ENCODE measurements around the gene EVC2. TPM values are rescaled to one million over a fixed set of nuclear protein-coding genes. Genes with fewer than 3 reads are reported as not detected.

EVC2 gene, protein sequence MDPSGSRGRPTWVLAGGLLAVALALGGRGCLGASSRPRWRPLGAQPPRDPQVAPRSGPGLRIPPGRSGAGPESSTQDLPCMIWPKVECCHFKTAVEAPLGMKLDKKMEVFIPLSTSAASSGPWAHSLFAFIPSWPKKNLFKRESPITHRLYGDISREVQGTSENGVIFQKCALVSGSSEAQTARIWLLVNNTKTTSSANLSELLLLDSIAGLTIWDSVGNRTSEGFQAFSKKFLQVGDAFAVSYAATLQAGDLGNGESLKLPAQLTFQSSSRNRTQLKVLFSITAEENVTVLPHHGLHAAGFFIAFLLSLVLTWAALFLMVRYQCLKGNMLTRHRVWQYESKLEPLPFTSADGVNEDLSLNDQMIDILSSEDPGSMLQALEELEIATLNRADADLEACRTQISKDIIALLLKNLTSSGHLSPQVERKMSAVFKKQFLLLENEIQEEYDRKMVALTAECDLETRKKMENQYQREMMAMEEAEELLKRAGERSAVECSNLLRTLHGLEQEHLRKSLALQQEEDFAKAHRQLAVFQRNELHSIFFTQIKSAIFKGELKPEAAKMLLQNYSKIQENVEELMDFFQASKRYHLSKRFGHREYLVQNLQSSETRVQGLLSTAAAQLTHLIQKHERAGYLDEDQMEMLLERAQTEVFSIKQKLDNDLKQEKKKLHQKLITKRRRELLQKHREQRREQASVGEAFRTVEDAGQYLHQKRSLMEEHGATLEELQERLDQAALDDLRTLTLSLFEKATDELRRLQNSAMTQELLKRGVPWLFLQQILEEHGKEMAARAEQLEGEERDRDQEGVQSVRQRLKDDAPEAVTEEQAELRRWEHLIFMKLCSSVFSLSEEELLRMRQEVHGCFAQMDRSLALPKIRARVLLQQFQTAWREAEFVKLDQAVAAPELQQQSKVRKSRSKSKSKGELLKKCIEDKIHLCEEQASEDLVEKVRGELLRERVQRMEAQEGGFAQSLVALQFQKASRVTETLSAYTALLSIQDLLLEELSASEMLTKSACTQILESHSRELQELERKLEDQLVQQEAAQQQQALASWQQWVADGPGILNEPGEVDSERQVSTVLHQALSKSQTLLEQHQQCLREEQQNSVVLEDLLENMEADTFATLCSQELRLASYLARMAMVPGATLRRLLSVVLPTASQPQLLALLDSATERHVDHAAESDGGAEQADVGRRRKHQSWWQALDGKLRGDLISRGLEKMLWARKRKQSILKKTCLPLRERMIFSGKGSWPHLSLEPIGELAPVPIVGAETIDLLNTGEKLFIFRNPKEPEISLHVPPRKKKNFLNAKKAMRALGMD
- polyA plus RNA-seq (ENCODE audit: insufficient read length in 3 of 3): 1 to 10 TPM; 8.3 to 9.2 (median 9.0) TPM

DNA sequence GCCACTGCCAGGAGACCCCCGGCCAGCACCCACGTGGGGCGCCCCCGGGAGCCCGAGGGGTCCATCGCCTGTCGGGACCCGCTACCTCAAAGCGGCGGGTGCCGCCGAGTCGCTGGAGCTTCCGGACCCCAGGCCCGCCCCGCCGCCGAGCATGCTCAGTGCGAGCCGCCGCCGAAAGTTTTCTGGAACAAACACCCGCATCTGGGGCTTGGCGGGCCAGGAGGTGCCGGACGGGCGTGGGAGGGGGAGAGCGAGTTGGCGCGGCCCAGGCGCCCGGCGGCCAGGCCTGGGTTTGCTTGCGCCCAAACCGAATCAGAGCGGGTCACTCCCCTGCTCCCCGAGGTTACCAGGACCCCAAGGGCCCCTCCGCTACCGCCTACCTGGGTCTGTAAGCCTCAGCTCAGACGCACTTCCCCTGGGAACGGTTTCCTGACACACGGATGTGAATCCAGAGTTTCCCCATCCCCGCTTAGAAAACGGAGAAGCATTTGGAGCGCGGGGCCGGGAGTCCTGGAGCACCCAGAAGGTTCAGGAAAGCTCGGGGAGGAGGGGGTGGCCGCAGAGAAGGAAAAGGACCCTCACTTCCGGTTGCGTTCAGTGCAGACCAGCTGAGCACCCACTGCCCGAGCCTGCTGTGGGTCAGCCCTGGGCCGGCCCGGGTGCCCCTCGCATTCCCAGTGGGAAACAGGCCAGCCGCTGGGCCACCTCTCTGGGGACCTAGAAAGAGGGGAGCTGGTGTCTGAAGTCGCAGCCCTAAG is at the start of gene EVC2:
TSS of gene EVC2 (minus strand) at position 111 of the 758 bp plus-strand sequence. CDS start at position 65, 46 bp downstream.
- no peak for DNase-seq (ENCODE audit: low read depth in 3 of 3, low spot score in 2 of 3)

DNA sequence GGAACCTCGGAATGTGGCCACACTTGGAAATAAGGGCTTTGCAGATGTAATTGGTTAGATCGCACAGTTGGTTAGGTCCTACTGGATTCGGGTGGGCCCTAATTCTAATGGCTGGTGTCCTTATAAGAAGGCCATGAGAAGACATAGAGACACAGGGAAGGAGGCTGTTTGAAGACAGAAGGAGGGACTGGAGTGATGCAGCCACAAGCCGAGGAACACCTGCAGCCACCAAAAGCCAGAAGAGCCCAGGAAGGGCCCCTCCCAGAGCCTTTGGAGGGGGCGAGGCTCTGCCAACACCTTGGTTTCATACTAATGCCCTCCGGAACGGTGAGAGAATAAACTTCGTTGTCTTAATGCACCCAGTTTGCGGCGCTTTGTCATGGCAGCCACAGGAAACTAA is 49.6 kb upstream of the EVC2 start:
- DNase-seq (ENCODE audit: low read depth in 3 of 3, low spot score in 2 of 3): no peak

DNA sequence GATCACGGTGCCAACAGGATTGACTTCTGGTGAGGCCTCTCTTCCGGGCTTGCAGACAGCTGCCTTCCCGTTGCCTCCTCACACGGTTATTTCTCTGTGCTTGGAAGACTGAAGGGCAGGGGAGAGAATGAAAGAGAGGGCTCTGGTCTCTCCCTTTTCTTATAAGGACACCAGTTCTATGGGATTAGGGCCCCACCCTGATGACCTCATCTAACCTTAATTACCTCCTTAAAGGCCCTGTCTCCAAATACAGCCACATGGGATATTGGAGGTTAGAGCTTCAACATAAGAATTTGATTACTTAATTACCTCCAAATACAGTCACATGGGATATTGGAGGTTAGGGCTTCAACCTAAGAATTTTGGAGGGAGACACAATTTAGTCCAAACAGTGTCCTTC is 49.2 kb upstream of the EVC2 start:
- no peak for DNase-seq (ENCODE audit: low read depth in 3 of 3, low spot score in 2 of 3)

DNA sequence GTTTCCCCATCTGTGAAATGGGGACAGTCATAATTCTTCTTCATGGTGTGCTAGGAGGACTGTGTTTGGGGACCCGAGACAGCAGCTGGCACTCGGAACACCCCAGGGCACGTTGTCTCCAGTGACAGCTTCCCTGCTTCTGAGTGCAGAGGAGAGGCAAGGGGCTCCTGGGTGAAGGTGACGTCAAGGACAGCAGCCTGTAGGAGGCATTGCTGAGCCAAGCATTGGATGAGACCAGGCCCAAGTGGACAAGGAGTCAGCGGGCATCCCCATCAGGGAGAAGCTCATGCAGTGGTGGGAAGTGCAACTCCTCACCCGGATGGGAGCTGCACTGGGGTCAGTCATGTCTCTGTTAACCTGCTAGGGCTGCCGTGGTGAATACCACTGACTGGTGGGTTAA is 48.7 kb upstream of the EVC2 start:
- DNase-seq (ENCODE audit: low read depth in 3 of 3, low spot score in 2 of 3): no peak

DNA sequence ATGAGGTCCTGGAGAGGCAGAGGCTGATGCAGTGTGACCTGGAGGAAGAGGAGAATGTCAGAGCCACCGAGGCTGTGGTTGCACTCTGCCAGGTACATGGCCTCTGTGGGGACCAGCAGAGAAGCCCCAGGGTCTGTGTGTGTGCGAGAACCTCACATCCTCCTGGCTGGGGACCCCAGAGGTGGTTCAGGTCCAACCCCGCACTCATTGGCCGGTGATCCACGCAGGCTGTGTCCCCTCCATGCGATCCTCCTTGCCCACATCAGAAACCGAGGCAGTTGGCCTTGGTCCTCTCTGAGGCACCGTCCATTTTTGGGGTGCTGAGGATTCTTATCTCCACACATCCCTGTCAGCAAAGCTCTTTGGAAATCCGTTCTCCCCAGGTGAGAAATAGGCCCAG is 47.9 kb upstream of the EVC2 start:
- no peak for DNase-seq (ENCODE audit: low read depth in 3 of 3, low spot score in 2 of 3)

DNA sequence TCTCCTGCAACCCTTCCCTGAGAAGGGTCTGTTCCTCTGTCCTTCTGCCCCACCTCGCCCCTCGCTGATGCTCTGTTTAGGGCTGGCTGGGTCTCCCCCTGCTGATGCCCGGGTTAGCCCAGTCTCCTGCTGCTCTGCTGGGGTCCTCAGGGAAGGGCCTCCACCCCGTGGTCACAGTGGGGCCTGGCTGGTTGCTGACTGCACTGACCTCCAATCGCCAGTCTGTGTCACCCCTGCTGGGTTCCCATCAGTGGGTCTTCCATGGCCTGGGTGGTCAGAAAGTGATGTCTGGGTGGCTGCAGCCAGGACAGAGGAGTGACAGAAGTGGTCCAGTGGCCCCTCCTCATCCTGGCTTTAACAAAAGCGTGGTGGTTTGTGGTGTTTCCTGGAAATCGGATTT is 47.3 kb upstream of the EVC2 start:
- DNase-seq (ENCODE audit: low read depth in 3 of 3, low spot score in 2 of 3): no peak

DNA sequence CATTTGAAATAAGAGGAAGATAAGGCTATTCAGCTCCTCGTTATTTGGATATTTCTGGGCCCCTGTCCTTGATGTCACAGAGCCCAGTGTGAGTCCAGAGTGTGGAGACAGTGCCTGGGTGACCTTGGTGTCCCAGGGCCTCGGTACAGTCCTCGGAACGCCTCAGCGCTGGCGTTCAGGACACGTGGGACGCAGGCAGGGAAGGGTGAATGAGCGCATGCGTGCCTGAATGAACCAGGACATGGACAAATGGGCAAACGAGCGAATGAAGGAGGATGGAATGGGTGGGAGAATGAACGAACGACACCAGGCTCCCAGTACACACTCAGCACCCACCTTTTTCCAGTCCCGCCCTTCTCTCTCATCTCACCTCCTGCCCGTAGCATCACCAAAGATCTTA is 46.8 kb upstream of the EVC2 start:
- no peak for DNase-seq (ENCODE audit: low read depth in 3 of 3, low spot score in 2 of 3)

DNA sequence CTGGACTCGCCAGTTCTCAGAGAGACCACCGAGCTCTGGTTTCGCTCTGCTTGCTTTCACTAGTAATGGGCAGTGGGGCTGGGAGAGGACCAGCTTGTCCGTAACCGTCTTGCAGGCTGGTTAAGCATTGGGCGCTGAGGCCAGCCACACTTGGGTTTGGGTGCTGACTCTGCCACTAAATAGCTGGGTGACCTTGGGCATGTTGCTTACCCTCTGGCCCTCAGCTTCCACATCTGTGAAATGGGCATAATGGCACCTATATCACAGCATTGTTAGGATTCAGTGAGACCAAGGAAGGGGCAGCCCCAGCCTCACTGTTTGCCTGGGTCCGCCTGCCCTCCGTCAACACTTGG is 46.1 kb upstream of the EVC2 start:
- DNase-seq (ENCODE audit: low read depth in 3 of 3, low spot score in 2 of 3): no peak

DNA sequence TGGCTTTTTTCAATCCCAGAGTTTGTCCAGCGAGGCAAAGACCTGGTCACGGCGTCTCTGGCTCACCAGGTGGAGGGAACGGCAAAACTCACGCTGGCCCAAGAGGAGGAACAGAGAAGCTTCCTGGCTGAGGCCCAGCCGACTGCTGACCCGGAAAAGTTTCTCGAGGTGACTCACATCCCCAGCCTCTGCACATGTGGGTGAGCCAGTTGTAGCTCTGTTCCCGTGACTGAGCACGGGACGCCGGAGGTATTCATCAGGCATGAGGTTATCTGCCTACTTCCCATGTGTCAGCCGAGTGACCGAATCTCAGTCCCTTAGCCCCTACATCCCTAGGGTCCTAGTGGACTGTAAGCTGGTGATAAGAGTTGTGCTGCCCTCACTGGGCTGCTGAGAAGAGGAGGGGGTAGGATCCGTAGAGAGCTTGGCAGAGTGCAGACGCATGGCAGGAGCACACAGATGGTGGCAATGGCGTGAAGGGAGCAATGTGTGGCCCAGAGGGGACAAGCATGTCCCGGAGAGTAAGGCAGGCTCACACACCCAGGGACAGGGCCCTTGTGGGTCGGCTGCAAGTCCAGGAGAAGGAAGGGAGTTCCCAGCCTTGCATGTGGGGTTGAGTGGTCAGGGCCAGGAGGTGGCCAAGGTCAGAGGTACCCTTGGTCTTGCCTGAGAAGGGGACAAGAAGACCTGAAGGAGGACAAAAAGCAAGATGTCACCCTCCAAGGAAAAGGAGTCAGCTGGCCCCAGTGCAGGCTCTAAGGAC is 45.6 kb upstream of the EVC2 start:
- DNase-seq (ENCODE audit: low read depth in 3 of 3, low spot score in 2 of 3): no peak

DNA sequence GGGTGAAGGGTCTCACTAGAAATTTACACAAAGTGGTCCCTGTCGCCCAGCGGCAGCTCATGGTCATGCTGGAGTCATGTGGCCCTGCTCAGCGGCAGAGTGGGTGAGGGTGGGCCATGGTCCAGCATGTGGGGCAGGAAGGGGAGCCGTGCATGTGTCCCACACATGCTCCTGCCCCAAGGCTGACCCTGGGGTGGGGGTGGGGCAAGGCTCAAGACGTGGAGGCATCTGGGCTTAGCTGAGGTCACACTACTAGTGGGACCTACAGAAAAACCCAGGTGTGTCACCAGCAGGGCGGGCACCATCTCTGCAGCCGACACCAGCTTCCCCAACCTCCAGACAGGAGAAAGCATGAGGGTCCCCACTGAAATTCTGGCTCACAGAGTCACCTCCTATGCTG is 45.0 kb upstream of the EVC2 start:
- DNase-seq (ENCODE audit: low read depth in 3 of 3, low spot score in 2 of 3): no peak

DNA sequence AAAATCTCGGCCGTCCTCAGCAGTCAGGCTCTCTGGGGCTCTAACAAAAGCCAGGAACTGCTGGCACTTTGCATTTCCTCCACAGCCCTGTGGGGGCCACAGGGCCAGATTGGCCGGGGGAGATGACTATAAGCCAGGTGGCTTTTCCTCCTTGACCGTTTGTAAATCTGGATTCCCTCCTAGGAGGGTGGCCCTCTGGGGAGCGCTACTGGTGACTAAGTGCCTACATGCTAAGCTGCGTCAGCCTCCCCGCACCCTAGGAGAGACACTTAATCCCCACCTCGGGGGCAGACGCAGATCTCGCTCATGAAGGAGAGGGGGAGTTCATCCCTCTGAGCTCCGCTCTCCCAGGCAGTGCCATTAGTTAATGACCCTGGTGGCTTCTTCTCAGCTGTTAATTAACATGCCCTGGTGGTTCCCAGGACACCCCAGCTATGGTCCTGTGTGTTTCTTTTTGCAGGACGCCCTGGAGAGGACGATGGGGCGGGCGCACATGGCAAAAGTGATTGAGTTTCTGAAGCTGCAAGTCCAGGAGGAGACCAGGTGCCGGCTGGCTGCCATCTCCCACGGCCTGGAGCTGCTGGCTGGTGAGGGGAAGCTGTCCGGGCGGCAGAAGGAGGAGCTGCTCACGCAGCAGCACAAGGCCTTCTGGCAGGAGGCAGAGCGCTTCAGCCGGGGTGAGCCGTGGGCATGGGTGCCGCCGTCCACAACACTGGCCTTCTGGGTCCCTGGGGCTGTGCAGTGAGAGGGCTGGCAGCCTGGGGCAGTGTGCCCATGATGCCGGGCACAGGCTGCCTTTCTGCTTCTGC is 44.2 kb upstream of the EVC2 start:
- peak in 1 of 3 donors; percentile 10 for DNase-seq (ENCODE audit: low read depth in 3 of 3, low spot score in 2 of 3)

DNA sequence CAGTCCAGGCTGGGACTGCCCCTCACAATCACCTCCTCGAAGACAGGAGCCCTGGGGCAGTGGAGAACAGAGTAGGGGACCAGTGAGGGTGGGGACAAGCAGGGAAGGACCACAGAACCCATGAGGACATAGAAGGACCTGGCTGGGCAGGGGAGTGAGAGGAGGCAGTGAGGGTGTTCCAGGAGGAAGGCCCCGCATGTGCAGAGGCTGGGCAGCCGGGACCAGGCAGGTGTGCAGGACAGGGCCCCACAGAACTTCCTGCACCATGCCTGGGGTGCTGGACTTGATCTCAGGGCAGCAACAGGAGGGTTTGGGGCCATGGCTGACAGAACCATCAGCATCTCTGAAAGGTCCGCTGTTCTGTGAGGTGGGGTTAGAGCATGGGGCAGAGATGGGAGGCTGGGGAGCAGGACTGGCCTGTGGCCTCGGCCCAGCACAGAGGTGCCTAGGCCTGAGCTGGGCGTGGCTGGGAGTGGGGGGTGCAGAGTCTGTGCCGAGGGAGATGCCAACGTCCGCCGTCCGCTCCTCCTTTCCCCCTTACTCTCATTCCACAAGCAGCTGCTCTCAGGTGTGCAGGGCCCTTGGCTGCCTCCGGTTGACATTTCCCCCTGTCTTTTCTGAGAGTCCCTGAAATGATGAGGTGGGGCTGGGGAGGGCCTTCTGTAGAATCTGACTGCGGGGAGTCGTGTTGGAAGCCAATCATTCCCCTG is 43.5 kb upstream of the EVC2 start:
- no peak for DNase-seq (ENCODE audit: low read depth in 3 of 3, low spot score in 2 of 3)

DNA sequence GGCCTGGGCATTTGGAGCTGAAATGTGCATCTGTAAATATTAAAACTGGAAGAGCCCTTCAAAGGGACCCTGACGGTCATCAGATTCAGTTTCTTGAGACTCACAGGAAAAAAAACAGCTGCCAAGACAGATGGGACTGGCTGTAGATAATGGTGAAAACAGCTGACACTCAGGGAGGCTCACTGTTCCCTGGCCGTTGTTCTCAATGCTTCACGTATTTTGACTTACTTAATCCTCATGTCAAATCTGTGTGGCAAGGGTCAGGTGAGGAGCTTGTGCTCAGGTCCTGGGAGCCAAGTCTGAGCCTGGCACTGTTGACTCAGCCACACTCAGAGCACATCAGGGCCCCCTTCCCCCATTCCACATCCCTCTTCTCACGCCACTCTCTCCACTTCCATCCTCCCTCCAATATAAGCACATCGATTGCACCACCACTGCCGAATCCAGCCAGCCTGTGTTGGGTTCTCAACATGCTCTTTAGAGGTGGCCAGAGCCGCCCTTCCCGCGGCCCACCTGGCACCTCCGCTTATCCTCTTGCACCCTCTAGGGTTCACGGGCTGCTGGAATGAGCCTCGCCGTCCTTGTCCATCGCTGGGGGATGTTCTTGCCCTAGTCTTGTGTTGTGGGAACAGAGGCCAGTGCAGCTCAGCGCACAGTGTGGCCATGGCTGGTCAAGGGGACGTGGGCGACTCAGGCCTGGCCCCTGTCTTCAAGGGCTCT is 42.7 kb upstream of the EVC2 start:
- DNase-seq (ENCODE audit: low read depth in 3 of 3, low spot score in 2 of 3): no peak

DNA sequence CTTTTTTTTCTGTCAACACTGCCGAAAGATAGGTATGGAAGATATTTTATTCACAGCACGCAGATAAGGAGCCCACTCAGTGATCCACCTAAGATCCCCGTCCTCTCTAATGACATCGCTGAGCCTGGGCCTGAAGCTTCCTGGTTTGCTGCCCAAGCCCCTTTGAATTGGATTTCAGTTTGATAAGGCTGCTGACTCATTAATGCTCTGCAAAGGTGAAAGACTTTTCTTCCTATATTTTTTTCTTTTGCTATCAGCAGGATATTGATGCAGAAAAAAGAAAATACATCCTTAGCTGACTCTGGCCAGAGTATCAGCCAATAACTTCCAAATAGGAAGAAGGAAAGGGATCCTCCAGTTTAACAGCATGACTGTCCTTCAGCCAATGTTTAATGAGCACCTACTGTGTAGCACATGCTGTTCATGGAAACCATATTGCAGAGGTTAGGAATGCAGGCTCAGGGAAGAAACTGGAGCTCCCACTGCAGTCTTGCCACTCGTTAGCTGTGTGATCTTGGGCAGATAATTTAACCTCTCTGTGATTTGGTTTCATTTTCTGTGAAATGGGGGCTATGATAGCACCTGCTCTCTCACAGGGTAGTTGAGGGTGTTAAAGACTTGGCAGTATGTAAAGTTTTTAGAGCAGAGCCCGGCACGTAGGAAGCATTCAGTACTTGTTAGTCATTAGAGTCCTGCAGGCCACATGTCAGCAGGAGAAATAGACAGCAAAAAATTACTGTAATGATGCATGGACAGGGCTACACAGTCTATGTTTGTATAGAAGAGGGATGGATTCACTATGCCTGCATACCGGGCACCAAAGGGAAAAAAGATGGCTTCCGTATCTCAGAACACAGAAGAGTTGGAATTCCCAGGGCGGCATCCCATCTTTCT is 41.9 kb upstream of the EVC2 start:
- DNase-seq (ENCODE audit: low read depth in 3 of 3, low spot score in 2 of 3): no peak

DNA sequence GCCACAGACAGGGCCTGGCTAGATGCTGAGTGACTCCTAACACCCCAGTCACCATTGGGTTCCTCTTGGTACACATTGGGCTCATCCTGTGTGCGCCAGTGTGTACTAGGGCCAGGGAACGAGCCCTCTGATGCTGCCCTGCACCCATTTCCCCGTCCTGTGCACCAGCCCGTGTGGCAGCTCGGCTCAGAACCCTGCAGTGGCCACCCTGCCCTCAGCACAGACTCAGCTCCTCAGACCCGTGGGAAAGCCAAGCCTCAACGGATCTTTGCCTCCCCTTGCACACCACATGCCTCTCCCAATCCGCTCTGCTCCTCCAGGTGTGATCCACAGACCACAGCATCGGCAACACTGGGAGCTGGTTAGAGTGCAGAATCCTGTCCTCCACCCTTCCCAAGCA is 41.2 kb upstream of the EVC2 start:
- no peak for DNase-seq (ENCODE audit: low read depth in 3 of 3, low spot score in 2 of 3)

DNA sequence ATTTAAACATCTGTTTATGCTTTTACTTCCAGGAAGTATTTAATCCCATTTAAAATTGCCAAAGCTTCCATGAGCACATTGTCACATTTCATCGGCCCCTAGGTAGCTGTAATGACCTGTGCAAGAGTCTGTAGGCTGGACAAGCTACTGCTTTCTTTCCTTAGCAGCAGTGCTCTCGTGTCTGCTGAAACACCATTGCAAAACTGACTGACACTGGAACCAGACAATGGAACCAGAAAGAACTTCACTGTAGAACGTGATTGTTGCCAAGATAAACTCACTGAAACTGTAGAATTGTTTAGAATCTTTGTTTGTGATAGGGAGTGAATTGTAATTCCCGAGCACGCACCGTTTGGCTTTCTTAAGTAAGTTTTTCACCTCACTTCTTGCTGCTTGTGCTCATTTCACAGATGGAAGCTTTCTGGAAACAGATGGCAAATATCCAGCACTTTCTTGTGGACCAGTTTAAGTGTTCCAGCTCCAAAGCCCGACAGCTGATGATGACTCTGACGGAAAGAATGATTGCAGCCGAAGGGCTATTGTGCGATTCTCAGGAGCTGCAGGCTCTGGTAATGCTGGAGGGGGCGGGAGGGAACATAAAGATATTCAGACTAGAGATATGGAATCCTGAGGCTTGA is 39.5 kb upstream of the EVC2 start:
- peak in 2 of 3 donors; percentile 20 to 58 for DNase-seq (ENCODE audit: low read depth in 3 of 3, low spot score in 2 of 3)
